Neuronal stem cell (in vitro differentiated cells): ENCODE results near the gene PDZRN3.

Experiments
- DNase-seq: peaks from one replicate; pipeline ENCODE4 v3.0.0-alpha.2; 2013; ENCODE audit warnings: low spot score
- H2AFZ ChIP-seq: one replicate; pipeline ENCODE4 v1.6.1; 2013; ENCODE audit warnings: mild to moderate bottlenecking, low read length, inconsistent platforms
- H2AK5ac ChIP-seq: 2 replicates; pipeline ENCODE4 v1.6.1; 2013; ENCODE audit warnings: low read depth, mild to moderate bottlenecking, inconsistent platforms, low read length, moderate library complexity, mixed read lengths
- H2BK120ac ChIP-seq: 2 replicates; pipeline ENCODE4 v1.6.1; 2013; ENCODE audit warnings: low read depth, mild to moderate bottlenecking, inconsistent platforms, low read length, moderate library complexity, mixed read lengths
- H2BK12ac ChIP-seq: one replicate; pipeline ENCODE4 v1.6.1; 2013; ENCODE audit warnings: low read length, inconsistent platforms
- H2BK15ac ChIP-seq: 2 replicates; pipeline ENCODE4 v1.6.1; 2013; ENCODE audit warnings: mild to moderate bottlenecking, low read length, inconsistent platforms, mixed read lengths
- H2BK5ac ChIP-seq: one replicate; pipeline ENCODE4 v1.6.1; 2013; ENCODE audit warnings: inconsistent platforms, mild to moderate bottlenecking, low read length, moderate library complexity
- H3K14ac ChIP-seq: one replicate; pipeline ENCODE4 v1.6.1; 2013; ENCODE audit warnings: low read length, inconsistent platforms
- H3K18ac ChIP-seq: 2 replicates; pipeline ENCODE4 v1.6.1; 2013; ENCODE audit warnings: low read length, inconsistent platforms
- H3K23ac ChIP-seq: 2 replicates; pipeline ENCODE4 v1.6.1; 2013; ENCODE audit warnings: low read depth, mild to moderate bottlenecking, mixed read lengths, low read length, inconsistent platforms; ENCODE audit not compliant: poor library complexity
- H3K27ac ChIP-seq: replicated peaks from 3 replicates; pipeline ENCODE4 v1.5.1; 2013; ENCODE audit warnings: low read length, inconsistent platforms
- H3K27me3 ChIP-seq, 3 experiments: 2 replicates each; pipeline ENCODE4 v1.6.1; 2013; ENCODE audit warnings: low read length in 3 of 3, mild to moderate bottlenecking in 2 of 3, inconsistent platforms in 1 of 3, low read depth in 1 of 3, mixed read lengths in 1 of 3, moderate library complexity in 1 of 3; ENCODE audit not compliant: control insufficient read depth in 3 of 3, insufficient read depth in 3 of 3
- H3K36me3 ChIP-seq, 2 donors: replicated peaks in 1 of 2; 2 replicates each; pipeline ENCODE4 v1.6.1; 2013; ENCODE audit warnings: low read length in 2 of 2; ENCODE audit not compliant: control insufficient read depth in 2 of 2, insufficient read depth in 2 of 2
- H3K4ac ChIP-seq: 2 replicates; pipeline ENCODE4 v1.6.1; 2013; ENCODE audit warnings: inconsistent platforms, mild to moderate bottlenecking, low read length, moderate library complexity
- H3K4me1 ChIP-seq, 2 donors: 1 replicate in 1 of 2; 2 replicates in 1 of 2; pipeline ENCODE4 v1.6.1; 2013; ENCODE audit warnings: low read length in 2 of 2, low read depth in 1 of 2; ENCODE audit not compliant: control insufficient read depth in 2 of 2, insufficient read depth in 1 of 2
- H3K4me2 ChIP-seq: one replicate; pipeline ENCODE4 v1.6.1; 2013; ENCODE audit warnings: mild to moderate bottlenecking, low read length, inconsistent platforms; ENCODE audit not compliant: insufficient read depth, poor library complexity, severe bottlenecking
- H3K4me3 ChIP-seq, 2 donors: 2 replicates each; pipeline ENCODE4 v1.5.1; 2013; ENCODE audit warnings: low read length in 2 of 2, mild to moderate bottlenecking in 2 of 2, inconsistent platforms in 1 of 2, moderate library complexity in 1 of 2
- H3K79me1 ChIP-seq: one replicate; pipeline ENCODE4 v1.6.1; 2013; ENCODE audit warnings: low read depth, mild to moderate bottlenecking, inconsistent platforms, low read length, moderate library complexity
- H3K9ac ChIP-seq: one replicate; pipeline ENCODE4 v1.6.1; 2013; ENCODE audit warnings: mild to moderate bottlenecking, low read depth, low read length, inconsistent platforms; ENCODE audit not compliant: poor library complexity
- H3K9me3 ChIP-seq, 2 donors: replicated peaks in 1 of 2; 2 replicates each; pipeline versions ENCODE3 to v1.6.1; 2013; ENCODE audit warnings: low read length in 2 of 2, mild to moderate bottlenecking in 2 of 2, inconsistent platforms in 1 of 2, low read depth in 1 of 2, mixed read lengths in 1 of 2, moderate library complexity in 1 of 2; ENCODE audit not compliant: control insufficient read depth in 2 of 2, insufficient read depth in 1 of 2
- H4K8ac ChIP-seq: one replicate; pipeline ENCODE4 v1.6.1; 2013; ENCODE audit warnings: low read depth, mild to moderate bottlenecking, inconsistent platforms, low read length, moderate library complexity
- H4K91ac ChIP-seq: one replicate; pipeline ENCODE4 v1.6.1; 2013; ENCODE audit warnings: low read length, low read depth, mild to moderate bottlenecking, inconsistent platforms; ENCODE audit not compliant: poor library complexity
- WGBS, 2 donors: extraction: QIAGEN DNeasy Blood & Tissue Kit; methylation state at CpG; one replicate each; pipeline ENCODE4 v1.1.7; 2013; ENCODE audit warnings: missing lambda C conversion rate in 2 of 2, mixed read lengths in 1 of 2; ENCODE audit not compliant: insufficient read length in 2 of 2, insufficient replicate concordance in 1 of 2; ENCODE audit errors: extremely low coverage in 2 of 2; 5-methylcytosine and 5-hydroxymethylcytosine counted together

PDZRN3 gene

DNA sequence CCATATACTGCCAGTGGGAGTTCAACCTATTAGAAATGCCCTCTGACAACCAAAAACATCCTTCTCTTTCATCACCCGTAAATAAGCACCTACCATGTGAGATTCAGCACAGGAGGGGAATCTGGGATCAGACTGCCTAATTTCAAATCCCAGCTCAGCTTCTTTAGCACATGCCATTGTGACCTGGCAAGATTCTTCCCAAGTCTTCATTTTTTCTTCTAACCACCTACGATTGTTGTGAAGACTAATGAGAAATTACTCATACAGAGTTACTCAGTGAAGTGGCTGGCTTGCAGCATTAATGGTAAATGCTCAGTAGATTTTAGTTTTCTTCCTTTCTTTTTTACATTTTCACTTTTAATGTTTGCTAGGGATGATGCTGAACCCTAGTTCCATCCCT is 176.7 kb downstream of the PDZRN3 start:
- H2AFZ ChIP-seq: no peak overlapping the region
- WGBS, 2 donors: no CpG with 5 or more reads among the region's 2 CpGs
- H3K9ac ChIP-seq: no peak overlapping the region
- no peak overlapping the region for H2AK5ac ChIP-seq
- H4K8ac ChIP-seq: no peak overlapping the region
- no peak overlapping the region for H2BK120ac ChIP-seq
- no peak overlapping the region for H2BK15ac ChIP-seq
- H3K79me1 ChIP-seq: no peaks in the 10 kb centered on the region
- no peak overlapping the region for H3K23ac ChIP-seq
- no peak overlapping the region for H3K4me3 ChIP-seq
- H3K4ac ChIP-seq: no peak overlapping the region
- no peaks in the 10 kb centered on the region for H3K27me3 ChIP-seq
- H3K4me2 ChIP-seq: no peak overlapping the region
- peaks cover 0 to 6% of the 10 kb centered on the region in 2 donors for H3K4me1 ChIP-seq
- DNase-seq: no peak
- H4K91ac ChIP-seq: no peak overlapping the region
- no peak overlapping the region for H3K14ac ChIP-seq
- H3K18ac ChIP-seq: no peak overlapping the region
- no peak overlapping the region for H2BK12ac ChIP-seq
- H3K27ac ChIP-seq: no peak overlapping the region
- H2BK5ac ChIP-seq: no peak overlapping the region
- peaks cover 0 to 8% of the 10 kb centered on the region in 2 donors for H3K36me3 ChIP-seq
- no peaks in the 10 kb centered on the region for H3K9me3 ChIP-seq

DNA sequence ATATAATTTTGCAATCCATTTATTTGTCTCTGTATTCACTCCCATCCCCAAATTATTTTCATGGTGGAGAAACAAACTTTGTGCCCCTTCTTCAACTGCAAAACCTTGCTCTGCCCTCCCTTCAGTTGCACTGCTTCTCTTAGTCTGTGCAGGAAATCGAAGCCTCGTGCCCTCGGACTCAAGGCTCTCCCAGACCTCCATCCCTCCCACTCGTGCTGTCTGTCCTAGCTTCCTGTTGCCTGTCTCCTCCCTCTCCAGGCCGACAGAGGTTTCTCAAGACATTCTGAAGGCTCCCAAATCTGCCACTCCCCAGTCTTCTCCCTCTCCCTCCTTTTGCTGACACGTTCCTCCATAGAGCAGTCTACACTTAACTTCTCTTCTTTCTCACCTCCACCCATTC is 177.6 kb downstream of the PDZRN3 start:
- no peaks in the 10 kb centered on the region for H3K27me3 ChIP-seq
- no peak overlapping the region for H2BK5ac ChIP-seq
- no peak overlapping the region for H2AFZ ChIP-seq
- H4K91ac ChIP-seq: no peak overlapping the region
- H3K36me3 ChIP-seq: peaks cover 0 to 8% of the 10 kb centered on the region in 2 donors
- no peak overlapping the region for H3K27ac ChIP-seq
- H3K4me1 ChIP-seq: peaks cover 2 to 6% of the 10 kb centered on the region in 2 donors
- no peak for DNase-seq
- no peak overlapping the region for H3K14ac ChIP-seq
- H4K8ac ChIP-seq: no peak overlapping the region
- H3K4me3 ChIP-seq: no peak overlapping the region
- H2BK12ac ChIP-seq: no peak overlapping the region
- H2BK15ac ChIP-seq: no peak overlapping the region
- H2BK120ac ChIP-seq: no peak overlapping the region
- H3K4ac ChIP-seq: no peak overlapping the region
- no peak overlapping the region for H3K23ac ChIP-seq
- WGBS, 2 donors: no CpG with 5 or more reads among the region's 6 CpGs
- H3K18ac ChIP-seq: no peak overlapping the region
- no peak overlapping the region for H2AK5ac ChIP-seq
- H3K9me3 ChIP-seq: no peaks in the 10 kb centered on the region
- H3K4me2 ChIP-seq: no peak overlapping the region
- no peak overlapping the region for H3K9ac ChIP-seq
- H3K79me1 ChIP-seq: no peaks in the 10 kb centered on the region

DNA sequence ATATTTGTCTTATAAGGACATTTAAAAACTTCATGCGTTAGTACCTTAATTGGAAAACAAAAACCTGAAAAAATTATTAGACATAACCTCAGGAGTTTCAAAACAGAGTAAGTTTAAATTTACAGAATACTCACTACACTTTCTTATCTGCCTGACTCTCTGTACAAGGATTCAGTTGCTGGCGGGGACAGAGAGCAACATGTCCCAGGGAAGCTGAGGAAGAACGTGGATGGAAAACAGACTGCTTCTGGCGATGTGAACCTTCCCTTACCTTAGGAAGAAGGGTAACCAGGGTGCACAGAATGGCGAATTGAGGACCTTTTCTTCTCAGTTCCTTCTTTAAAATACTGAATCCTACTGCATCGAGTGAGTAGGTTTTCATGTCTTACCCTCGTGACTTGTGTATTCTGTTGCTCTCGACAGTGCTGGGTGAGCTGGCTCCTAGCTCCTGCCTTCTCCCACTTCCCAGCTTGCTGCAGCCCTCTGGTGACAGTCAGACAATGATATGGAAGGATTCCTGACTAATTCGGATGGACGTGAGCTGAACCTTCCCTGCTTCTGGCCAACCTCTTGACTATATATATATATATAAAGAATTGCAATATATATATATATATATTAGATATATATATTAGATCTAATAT is 178.2 kb downstream of the PDZRN3 start:
- H4K8ac ChIP-seq: no peak overlapping the region
- no peak overlapping the region for H3K9ac ChIP-seq
- no peak overlapping the region for H3K14ac ChIP-seq
- H3K27ac ChIP-seq: no peak overlapping the region
- H2BK15ac ChIP-seq: no peak overlapping the region
- H3K4me3 ChIP-seq: no peak overlapping the region
- no peaks in the 10 kb centered on the region for H3K27me3 ChIP-seq
- H3K4ac ChIP-seq: no peak overlapping the region
- no CpG with 5 or more reads among the region's 10 CpGs for WGBS, 2 donors
- DNase-seq: no peak
- H3K18ac ChIP-seq: no peak overlapping the region
- H2BK5ac ChIP-seq: no peak overlapping the region
- no peaks in the 10 kb centered on the region for H3K9me3 ChIP-seq
- no peak overlapping the region for H3K23ac ChIP-seq
- no peak overlapping the region for H2AK5ac ChIP-seq
- H2BK12ac ChIP-seq: no peak overlapping the region
- no peak overlapping the region for H4K91ac ChIP-seq
- no peak overlapping the region for H2BK120ac ChIP-seq
- H2AFZ ChIP-seq: no peak overlapping the region
- H3K79me1 ChIP-seq: no peaks in the 10 kb centered on the region
- H3K4me1 ChIP-seq: peaks cover 3 to 6% of the 10 kb centered on the region in 2 donors
- H3K36me3 ChIP-seq: peaks cover 0 to 8% of the 10 kb centered on the region in 2 donors
- no peak overlapping the region for H3K4me2 ChIP-seq

DNA sequence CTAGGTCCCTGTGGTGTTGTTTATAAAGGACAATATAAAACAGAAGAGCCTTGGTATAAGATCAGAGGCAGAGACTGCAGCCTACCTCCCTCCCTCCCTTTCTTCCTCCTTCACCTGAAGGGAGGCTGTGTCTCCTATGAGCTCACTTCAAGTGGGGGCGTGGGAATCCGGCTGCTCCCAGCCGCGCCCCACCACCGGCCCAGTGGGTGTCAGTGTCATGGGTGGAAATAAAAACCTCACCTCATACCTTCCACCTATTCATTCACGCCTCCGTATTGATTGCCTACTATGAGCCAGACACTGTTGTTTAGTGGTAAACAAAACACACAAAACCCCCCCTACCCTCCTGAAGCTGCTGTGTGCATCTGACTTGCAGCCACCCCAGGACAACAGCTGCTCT is 181.9 kb downstream of the PDZRN3 start:
- no peak overlapping the region for H2BK5ac ChIP-seq
- no peak overlapping the region for H3K14ac ChIP-seq
- H3K36me3 ChIP-seq: peaks cover 0 to 8% of the 10 kb centered on the region in 2 donors
- no peak overlapping the region for H4K8ac ChIP-seq
- H3K79me1 ChIP-seq: no peaks in the 10 kb centered on the region
- no peak overlapping the region for H3K9ac ChIP-seq
- no peaks in the 10 kb centered on the region for H3K27me3 ChIP-seq
- no peak overlapping the region for H2BK12ac ChIP-seq
- no peak for DNase-seq
- H3K18ac ChIP-seq: peak overlapping the region; percentile 41
- no peak overlapping the region for H3K4me2 ChIP-seq
- H3K4ac ChIP-seq: no peak overlapping the region
- no peak overlapping the region for H3K4me3 ChIP-seq
- no peak overlapping the region for H2BK15ac ChIP-seq
- H2AFZ ChIP-seq: no peak overlapping the region
- no peak overlapping the region for H3K23ac ChIP-seq
- H3K27ac ChIP-seq: no peak overlapping the region
- no peak overlapping the region for H2AK5ac ChIP-seq
- no peaks in the 10 kb centered on the region for H3K9me3 ChIP-seq
- no peak overlapping the region for H4K91ac ChIP-seq
- no peak overlapping the region for H2BK120ac ChIP-seq
- WGBS, 2 donors: no CpG with 5 or more reads among the region's 7 CpGs
- peaks cover 0 to 3% of the 10 kb centered on the region in 2 donors for H3K4me1 ChIP-seq
